Fibroblast of skin of scalp (primary cell): ENCODE results near the gene AKAP6.
"Not testable (repeated sequence)": the region's sequence is repeated elsewhere in the genome, so short reads cannot be mapped to it uniquely, and the experiment has no call there.

Experiments
- DNase-seq: peaks from one replicate; pipeline ENCODE4 v3.0.0-alpha.2; 2013

The AKAP6 gene

DNA sequence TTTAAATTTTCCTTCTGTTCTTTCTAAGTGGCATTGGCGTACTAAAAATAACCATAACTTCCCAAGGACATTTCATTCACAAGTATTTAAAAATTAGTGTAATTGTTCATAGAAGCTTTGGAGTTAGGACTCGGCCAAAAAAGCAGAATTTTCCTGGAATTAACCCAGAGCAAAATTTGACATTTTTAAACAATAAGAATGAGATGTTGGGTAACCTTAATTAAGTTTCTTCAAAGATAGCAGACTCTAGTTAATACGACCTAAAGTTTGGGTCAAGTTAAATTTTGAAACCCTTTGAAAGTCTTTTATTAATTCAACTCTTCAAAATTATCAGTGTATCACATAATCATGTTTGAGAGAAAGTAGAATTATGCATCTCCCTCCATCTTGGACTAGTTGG, 118.3 kb downstream of the AKAP6 start:
- no peak for DNase-seq

- DNase-seq, result no peak
Measured at GRCh38 chr14:32449648-32450047, 120.5 kb downstream of the AKAP6 start.

GRCh38 chr14:32450919-32451675, 122.0 kb downstream of the AKAP6 start:
- no peak for DNase-seq

DNA sequence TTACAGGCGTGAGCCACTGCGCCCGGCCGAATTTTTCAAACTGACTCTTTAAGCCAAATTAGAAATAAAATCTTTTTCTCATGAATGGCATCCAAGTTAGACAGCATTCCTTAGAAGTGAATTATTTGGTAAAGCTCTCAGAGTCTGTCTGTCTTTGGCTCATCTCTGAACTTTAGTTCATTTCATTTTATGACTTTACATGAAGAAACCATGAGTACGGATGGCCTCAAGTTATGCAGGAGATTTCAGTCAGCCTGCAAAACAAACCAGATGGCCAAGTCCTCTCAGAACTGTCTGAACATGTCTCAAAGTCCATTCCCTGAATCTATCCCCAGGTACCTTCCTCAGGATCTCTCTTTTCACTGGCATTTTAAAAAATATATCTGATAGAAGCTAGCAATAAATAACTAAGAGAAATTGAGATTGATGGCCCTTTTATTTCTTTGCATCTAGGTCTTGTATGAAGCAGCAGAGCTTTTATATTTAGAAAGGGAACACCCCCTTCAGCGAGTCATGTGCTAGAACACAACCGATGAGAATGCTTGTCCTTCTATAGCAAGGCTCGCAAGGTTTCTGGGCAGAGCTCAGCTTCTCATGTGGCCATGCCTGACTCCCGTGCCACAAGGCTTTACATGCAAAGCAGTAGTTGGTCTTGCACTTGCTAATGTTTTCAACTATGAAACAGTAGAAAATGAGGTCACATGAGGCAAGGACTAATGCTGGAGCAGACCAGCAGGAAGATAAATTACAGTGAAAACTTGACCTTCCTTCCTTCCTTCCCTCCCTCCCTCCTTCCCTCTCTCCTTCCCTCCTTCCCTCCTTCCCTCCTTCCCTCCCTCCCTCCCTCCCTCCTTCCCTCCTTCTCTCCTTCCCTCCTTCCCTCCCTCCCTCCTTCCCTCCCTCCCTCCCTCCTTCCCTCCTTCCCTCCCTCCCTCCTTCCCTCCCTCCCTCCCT, 125.0 kb downstream of the AKAP6 start:
- no peak for DNase-seq

GRCh38 chr14:32457213-32457920, 128.3 kb downstream of the AKAP6 start:
- DNase-seq, result peak; percentile 82

- no peak for DNase-seq
Measured at GRCh38 chr14:32458720-32459119, 129.6 kb downstream of the AKAP6 start.

DNA sequence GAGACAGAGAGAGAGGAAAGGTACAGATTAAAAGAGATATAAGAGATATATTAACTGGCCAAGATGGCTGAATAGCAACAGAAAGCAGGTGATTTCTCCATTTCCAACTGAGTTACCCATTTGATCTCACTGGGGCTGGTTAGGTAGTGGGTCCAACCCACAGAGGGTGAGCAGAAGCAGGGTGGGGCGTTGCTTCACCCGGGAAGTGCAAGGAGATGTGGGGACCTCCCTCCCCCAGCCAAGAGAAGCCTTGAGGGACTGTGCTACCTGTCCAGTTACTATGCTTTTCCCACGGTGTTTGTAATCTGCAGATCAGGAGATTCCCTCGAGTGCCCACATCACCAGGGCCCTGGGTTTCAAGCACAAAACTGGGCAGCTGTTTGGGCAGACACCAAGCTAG, 131.2 kb downstream of the AKAP6 start:
- DNase-seq, result no peak

- not testable (repeated sequence) for DNase-seq
Measured at GRCh38 chr14:32462553-32462952, 133.5 kb downstream of the AKAP6 start.

- DNase-seq, result peak; percentile 88
Measured at GRCh38 chr14:32468955-32469354, 139.9 kb downstream of the AKAP6 start.

DNA sequence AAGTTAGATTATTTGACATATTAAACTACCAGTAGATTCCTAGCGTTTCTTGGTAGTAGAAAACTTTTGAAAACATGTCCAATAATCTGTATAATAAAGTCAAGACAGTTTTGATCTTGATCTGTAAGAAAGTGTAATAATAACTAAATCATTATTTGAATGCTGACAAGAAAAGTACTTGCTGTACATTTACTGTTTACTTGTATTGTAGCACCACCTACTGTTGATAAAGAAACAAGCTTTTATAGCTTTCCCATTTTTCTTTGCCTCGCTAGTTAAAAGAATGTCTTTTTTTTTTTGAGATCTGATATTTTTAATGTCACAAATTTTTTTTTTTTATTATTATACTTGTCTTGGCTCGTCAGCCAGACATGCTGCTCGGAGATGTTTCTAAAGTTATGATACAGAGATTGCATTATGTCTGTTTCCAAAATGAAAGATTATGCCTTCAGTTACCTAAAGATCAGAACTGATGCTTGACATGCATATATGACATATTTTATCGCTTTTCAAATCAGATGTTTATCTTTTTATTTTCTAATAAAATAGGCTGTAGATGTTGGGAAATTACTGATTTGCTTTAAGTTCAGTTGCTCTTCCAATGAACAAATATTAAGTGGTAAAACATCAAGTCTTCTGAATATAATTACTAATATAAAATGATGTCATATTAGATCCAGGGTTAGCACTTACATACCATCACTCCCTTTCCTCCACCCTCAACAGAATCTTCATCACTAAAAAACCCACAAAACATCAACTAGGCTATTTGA, 140.5 kb downstream of the AKAP6 start:
- peak; percentile 76 for DNase-seq

DNA sequence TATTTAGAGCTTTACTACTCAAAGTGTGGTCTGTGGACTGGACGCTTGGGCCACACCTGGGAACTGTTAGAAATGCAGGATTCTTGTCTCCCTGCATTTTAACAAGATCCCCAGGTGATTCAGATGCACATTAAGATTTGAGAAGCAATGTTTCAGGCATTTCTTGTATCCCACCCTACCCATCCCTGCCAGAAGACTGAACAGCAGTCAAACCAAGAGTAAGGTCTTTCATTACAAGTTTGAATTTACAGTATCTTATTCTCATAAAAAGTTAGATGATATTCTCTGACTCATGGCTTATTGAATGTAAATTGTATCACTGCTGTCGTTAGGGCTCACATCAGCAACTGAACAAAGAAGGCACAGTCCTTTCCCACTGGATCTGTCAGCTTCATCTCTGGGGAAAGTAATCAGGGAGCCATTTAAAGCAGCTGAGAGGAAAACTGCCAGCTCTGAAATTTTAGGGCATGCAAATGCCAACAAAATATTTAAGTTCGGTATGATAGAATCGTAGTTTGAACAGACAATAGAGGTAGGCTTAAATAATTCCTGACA, 141.1 kb downstream of the AKAP6 start:
- no peak for DNase-seq

DNA sequence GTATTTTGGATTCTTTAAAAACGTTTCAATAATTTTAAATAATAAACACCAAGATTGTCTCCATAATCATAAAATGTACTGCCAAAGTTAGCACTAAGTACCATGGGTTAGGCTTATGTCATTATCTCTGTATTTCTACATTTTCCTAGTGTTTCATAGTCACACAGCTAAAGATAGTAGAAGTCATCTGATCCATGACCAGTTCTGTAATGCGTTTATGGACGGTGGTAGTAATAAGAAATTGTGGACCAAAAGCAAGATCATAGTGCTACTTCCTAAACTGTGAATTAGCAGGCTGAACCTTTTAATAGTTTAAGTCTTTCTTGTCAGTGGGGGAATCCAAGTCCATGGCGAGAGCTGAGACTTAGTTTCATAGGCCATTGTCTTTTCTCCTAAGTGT, 142.1 kb downstream of the AKAP6 start:
- DNase-seq, result no peak

DNA sequence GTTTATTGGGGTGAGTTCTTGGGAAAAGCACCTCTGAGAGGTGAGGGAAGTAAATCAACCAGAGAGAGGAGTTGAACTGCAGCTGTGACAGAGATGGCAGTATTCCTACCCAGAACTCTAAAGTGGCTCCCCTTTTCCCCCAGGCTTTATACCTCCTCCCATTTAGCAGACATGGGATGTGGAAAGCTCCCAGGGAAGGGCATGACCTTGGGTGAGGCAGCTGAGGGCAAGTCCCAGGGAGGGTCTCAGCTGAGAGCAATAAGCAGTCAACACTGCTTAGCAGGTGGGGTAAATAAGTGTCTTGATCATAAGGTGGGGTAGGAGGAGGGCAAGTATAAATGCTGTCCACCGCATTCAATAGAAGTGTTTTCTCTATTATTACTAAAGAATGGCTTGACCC, 143.0 kb downstream of the AKAP6 start:
- no peak for DNase-seq

GRCh38 chr14:32472512-32473463, 143.7 kb downstream of the AKAP6 start:
- peak; percentile 93 for DNase-seq

DNA sequence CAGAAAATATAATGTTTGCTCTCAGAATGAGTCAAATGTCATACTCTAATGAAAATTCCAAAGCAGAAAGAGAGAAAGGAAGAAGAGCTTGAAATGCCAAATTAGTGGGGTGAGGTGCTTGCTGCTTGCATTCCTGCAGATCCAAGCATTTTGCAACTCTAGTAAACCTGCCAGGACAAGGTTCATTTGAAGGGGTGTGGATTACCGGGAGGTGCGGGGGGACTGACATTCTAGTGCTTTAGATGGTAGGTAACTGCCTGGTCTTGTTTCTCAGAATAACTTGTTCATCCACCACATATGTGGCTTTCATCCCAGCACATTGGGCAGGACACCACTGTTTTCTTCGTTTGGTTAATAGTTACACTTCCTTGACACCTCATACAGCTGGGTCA, 144.4 kb downstream of the AKAP6 start:
- DNase-seq, result peak; percentile 71

DNA sequence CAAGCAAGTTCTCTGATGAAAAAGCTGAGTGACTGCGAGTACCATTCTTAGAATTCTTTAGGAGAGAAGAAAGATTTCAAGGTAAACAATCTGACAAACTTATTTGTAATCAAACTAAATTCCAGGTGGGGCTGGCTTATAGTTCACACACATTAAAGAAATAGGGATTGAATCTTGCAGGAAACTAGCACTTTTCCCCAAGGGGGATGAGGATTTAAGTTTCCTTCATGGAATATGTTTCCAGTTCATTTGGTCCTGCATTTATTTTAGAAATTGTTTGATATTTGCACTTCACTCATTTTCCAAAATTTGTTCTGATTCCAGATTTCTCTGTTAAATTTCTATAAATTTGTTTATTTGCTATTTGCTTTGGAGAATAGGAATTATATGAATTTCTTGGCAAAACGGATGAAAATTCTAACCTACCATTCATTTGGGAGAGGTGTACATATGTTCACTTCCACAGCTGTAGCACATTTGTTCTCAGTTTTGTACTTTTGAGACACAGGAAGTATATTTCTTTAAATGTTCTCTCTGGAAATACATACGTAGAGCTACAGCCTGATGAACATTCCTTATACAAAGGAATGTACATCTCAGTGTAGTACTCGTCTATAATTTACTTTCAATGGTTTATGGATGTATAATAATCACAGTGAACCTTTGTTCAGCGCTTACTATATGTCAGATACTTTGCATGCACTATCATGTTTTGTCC, 145.5 kb downstream of the AKAP6 start:
- DNase-seq, result no peak

DNA sequence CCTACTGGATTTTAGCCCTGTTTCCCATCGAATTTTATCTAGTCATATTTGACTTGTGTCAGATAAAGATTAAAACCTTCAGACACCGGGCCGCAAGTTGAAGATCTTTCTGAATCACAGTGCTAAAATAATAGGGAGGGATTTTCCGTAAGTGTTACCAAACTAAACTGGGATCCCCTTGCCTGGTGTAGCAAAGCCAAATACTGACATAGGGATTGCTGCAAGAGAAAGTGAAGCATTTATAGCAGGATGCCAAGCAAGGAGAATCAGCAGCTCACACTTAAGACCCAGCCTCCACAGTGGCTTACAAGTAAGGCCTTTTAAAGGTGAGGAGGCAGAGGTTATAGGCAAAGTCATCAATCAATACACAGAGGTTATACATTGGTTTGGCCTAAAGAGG, 147.4 kb downstream of the AKAP6 start:
- DNase-seq, result no peak

DNA sequence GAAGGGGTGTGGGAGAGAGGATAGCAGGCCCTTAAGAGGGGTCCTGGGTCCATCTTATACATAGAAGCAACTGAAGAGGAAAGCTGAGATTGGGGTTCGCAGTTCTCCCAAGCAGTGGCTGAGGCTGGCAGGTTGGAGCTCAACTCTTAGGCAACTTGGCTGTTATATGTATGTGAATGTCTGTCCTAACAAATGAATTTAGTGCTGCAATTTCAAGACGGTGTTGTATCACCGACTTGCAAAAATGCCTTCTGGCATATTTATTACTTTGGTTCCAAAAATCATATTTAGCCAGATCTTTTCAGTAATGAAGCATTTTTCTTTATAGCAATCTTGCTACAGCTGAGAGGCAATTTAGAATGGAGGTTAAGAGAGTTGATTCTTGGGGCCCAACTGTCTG, 148.3 kb downstream of the AKAP6 start:
- no peak for DNase-seq

GRCh38 chr14:32478050-32478449, 149.0 kb downstream of the AKAP6 start:
- DNase-seq, result peak; percentile 92

DNA sequence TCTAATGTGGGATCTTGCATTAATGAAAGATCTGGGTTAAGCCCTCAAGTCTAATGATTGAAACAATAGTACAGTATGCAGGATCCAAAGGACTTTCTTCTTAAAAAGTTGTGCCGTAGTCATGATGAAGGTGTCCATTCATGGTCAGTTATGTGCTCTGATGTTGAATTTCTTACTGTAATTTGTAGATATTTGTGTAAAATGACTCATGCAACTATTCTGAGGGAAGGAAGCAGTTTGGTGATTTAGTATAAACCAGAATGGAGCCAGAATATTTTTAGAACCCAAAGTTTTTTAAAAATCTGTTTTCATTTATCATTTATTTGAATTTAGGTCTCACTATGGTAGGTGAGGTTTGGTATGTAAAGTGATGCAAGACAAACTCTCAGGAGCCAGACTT, 151.2 kb downstream of the AKAP6 start:
- DNase-seq, result peak; percentile 68
